Right lobe of liver (tissue), 4 donors: Measurements from ENCODE around the gene CCDC201.

Experiments
- CTCF ChIP-seq, 4 donors: fragments of 200-600 bp in 3 of 4; fragments of 450-650 bp in 1 of 4; IDR thresholded peaks; one replicate each; pipeline versions ENCODE4 v1.5.1 to v1.8.0; 2016 to 2022; ENCODE audit warnings: antibody characterized with exemption in 4 of 4, mild to moderate bottlenecking in 2 of 4
- POLR2A ChIP-seq: fragments of 450-650 bp; IDR thresholded peaks from one replicate; pipeline ENCODE4 v1.6.1; 2017; ENCODE audit warnings: antibody characterized with exemption, mild to moderate bottlenecking
- donor health status: DM: no; HTN: no; CAD: no.
- donor health status: DM: no; HTN: no; CAD: no.
- donor health status: DM: no; HTN: yes; CAD: no.

- TF ChIP-seq CTCF (IDR thresholded peaks at IDR 0.05) (no peak), POLR2A (no peak)
These were observed 42.0 kb upstream of the CCDC201 start for GRCh38 chr7:45914911-45915310.
